CD4-positive, alpha-beta memory T cell (primary cell): Measurements from ENCODE around the gene CCDC68. TPM values are rescaled to one million over a fixed set of nuclear protein-coding genes. Genes with fewer than 3 reads are reported as not detected.

Experiments
- polyA plus RNA-seq, 2 donors: library from polyadenylated mRNA; unstranded; fragments of 300-500 nt; fragmentation: Illumina TruSeq; gene quantifications; one replicate each; pipeline ENCODE4 v1.2.3, GENCODE V29; 2021
- total RNA-seq, 2 experiments: library from RNA; stranded (reverse); gene quantifications; one replicate each; pipeline ENCODE4 v1.2.3, GENCODE V29; 2021

Gene CCDC68
- total and polyA plus RNA-seq, 4 experiments from 2014 or later: 0.33 TPM; not detected in 3

Other genes starting within 250 kb of the CCDC68 start
- gene RAB27B, start 131.0 kb downstream of the CCDC68 start, total RNA-seq: 1 to 10 TPM; 2.2 to 3.1 TPM
- gene RAB27B, start 131.0 kb downstream of the CCDC68 start, polyA plus RNA-seq: 1 to 10 TPM; 1.0 to 1.1 TPM